HG03280 (cell line): Measurements from ENCODE around the gene ANTKMT.

Source experiments
- ATAC-seq: cut with Tn5 transposase; IDR thresholded peaks from one replicate; pipeline ENCODE4 v1.9.1; 2021; ENCODE audit warnings: mild to moderate bottlenecking, moderate library complexity; ENCODE audit not compliant: unreplicated experiment

Gene ANTKMT

DNA sequence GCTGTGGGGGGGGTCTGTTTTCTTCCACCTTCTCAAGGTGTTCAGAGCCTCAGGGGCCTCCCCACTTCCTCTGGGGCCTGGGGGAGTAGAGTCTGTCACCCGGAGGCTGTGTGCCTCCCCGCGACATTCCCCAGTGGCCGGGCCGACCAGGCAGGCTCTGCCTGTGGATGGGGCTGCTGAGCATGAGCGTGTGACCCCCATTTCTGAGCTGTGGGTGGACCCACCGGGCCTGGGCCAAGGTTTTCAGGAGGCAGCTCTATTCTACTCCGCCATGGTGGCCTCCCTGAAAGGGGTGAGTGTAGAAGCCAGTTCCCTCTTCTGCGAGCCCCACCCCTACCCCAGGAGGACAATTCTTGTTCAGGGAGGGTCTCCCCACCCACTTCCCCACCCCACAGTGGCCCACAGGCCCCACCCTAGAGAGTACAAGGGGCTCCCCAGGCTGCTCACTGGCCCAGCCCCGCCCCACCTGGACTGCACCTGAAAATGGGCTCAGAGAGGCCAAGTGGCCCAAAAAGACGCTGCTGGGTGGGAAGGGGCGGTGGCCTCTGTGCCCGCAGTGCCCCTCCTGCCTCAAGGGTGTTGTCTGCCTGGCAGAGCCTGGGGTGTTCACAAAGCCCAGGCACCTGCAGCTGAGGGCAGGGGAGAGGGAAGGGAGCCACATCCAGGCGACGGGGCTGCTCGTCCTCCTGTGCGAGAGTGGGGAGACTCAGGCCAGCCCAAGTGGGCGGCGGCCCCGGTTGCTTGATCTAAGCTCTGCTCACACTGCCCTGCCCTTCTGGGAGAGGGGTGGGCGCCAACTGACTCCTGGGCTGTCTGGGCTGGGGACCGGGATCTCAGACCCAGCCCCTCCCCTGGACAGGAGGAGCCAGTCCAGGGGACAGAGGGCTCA lies 40.9 kb downstream of the ANTKMT start:
- no peak for ATAC-seq

DNA sequence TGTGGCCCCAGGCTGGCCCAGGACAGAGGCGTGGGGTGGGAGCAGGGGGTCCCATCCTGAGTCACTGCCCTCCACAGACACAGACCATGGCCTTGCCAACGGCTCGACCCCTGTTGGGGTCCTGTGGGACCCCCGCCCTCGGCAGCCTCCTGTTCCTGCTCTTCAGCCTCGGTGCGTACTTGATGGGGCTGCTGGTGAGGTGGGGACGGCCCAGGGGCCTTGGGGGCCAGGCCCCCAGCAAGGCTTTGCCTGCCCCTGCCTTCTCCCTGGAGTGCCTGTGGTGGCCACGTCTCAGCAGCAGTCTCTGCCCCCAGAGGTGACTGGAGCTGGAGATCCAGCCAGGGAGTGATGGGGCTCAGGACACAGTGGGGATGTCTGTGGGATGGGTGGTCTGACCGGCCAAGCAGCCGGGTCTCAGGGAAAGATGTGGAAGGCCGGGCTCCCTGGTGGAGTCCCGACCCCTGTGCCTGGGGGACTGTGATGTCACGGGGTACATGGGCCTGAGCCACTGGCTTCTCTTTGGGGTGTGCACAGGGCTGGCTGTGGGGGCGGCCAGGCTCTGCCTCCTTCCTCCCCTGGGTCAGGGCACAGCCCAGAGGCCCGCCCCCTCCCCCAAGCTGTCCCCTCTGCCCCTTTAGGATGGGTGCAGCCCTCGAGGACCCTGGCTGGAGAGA lies 41.8 kb downstream of the ANTKMT start:
- ATAC-seq = no peak

GRCh38 chr16:763369-764183 lies 42.6 kb downstream of the ANTKMT start:
- ATAC-seq = no peak

DNA sequence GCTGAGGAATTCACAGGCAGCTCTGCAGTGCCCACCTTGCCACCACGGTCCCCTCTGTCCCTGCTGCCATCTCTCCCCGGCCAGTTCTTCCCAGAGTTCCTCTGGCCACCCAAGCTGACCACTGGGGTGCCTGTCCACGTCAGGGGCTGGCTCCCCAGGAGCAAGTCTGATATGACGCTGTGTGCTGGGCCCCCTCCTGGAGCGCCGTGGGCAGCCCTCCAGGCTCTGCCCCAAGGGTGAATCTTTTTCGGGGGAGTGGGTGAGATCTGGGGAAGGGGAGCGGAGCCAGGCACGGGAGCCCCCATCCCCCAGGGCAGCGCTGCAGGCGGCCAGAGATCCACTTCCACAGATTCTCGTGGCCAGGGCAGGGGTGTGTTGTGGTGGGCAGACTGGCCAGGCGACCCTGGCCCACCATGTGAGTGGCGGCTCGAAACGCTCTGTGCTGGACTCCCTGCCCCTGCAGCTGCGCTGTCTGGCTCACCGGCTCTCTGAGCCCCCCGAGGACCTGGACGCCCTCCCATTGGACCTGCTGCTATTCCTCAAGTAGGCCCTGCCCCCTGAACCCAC lies 43.3 kb downstream of the ANTKMT start:
- no peak for ATAC-seq

GRCh38 chr16:764848-765487 lies 44.0 kb downstream of the ANTKMT start:
- ATAC-seq = no peak

DNA sequence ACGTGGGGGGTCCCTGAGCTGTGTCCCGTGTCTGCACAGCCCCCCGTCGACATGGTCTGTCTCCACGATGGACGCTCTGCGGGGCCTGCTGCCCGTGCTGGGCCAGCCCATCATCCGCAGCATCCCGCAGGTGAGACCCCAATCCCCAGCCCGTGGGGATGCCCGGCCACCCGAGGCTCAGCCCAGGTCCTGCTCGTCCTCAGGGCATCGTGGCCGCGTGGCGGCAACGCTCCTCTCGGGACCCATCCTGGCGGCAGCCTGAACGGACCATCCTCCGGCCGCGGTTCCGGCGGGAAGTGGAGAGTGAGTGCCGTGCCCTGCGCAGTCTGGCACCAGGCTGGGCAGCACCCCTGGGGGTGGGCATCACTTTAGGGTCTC lies 44.5 kb downstream of the ANTKMT start:
- no peak for ATAC-seq

DNA sequence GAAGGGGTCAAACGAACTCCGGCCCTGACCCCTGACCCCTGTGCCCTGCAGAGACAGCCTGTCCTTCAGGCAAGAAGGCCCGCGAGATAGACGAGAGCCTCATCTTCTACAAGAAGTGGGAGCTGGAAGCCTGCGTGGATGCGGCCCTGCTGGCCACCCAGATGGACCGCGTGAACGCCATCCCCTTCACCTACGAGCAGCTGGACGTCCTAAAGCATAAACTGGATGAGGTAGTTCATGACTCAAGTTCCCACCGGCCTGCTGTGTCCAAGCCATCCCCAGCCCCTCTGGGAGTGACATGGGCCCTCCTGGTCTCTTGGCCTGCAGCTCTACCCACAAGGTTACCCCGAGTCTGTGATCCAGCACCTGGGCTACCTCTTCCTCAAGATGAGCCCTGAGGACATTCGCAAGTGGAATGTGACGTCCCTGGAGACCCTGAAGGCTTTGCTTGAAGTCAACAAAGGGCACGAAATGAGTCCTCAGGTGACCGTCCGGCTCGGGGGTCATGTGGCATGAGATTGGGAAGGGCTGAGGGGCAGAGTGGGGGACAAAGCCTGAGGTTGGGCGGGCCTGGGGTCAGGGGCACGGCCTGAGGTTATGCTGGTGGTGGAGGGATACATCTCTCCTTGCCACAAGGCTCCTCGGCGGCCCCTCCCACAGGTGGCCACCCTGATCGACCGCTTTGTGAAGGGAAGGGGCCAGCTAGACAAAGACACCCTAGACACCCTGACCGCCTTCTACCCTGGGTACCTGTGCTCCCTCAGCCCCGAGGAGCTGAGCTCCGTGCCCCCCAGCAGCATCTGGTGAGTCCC lies 45.3 kb downstream of the ANTKMT start:
- ATAC-seq = no peak

- ATAC-seq = no peak
These were observed 46.1 kb downstream of the ANTKMT start for GRCh38 chr16:766820-767640.

DNA sequence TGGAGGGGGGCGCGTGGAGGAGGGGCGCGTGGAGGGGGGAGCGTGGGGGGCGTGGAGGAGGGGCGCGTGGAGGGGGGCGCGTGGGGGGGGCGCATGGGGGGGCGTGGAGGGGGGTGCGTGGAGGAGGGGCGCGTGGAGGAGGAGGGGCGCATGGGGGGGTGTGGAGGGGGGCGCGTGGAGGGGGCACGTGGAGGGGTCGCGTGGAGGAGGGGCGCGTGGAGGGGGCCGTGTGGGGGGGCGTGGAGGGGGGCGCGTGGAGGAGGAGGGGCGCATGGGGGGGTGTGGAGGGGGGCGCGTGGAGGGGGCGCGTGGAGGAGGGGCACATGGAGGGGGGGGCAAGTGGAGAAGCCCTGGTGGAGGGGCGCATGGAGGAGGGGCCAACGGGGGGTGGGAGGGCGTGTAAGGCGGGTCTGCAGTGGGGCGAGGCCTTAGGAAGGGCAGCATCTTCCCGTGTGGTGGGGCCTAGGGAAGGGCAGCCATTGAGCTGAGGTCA lies 46.8 kb downstream of the ANTKMT start:
- ATAC-seq = no peak

DNA sequence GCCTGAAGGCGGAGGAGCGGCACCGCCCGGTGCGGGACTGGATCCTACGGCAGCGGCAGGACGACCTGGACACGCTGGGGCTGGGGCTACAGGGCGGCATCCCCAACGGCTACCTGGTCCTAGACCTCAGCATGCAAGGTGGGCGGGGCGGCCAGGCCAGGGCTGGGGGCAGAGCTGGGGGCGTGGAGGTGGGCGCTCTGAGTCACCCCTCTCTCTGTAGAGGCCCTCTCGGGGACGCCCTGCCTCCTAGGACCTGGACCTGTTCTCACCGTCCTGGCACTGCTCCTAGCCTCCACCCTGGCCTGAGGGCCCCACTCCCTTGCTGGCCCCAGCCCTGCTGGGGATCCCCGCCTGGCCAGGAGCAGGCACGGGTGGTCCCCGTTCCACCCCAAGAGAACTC lies 47.5 kb downstream of the ANTKMT start:
- no peak for ATAC-seq

DNA sequence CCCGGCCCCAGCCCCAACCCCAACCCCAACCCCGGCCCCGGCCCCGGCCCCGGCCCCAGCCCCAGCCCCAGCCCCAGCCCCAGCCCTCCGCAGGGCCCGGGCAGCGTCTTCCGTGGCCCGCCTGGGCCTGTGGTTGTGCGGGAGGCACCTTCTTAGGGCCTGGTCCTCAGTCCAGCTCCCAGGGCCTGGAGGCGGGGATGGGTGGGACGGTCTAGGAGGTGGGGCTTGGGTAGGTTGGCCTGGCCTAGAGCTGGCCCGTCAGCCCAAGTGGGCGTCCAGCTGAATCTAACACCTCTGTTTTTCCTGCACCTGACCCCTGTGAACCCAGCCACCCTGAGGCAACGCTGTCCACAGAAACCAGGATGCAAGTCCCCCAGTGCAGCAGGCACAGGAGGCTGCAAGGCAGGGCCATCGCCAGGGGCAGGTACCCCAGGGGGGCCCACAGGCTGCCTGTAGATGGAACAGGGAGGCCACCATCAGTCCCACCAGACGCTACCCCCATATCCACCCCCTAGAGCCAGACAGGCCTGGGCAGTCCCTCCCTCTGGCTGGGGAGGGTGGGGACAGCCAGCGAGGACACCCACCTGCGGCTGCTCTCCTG lies 48.3 kb downstream of the ANTKMT start:
- ATAC-seq = no peak

GRCh38 chr16:769934-770333 lies 49.0 kb downstream of the ANTKMT start:
- ATAC-seq = no peak

DNA sequence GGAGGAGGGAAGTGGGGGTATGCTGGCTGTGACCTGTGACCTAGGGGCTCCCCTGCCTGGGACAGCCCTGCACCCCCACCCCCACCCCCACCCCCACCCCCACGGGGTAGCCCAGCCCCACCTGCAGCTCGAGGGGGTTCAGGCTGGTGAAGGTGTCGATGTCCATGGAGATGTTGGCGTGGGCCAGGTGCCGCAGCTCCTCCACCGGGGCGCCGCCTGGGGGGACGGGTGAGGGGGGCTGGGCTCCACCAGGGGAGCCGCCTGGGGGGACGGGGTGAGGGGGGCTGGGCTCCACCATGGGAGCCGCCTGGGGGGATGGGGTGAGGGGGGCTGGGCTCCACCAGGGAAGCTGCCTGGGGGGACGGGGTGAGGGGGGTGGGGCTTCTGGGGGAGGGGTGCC lies 49.5 kb downstream of the ANTKMT start:
- ATAC-seq = no peak
